ENCODE measurements around the gene MRGPRG.

The MRGPRG gene

GRCh38 chr11:3207526-3208189 is 11.0 kb downstream of the MRGPRG start:
- FAIRE-seq, result no peak
- no peak for DNase-seq (ENCODE audit: low spot score)

GRCh38 chr11:3206922-3207204 is 11.8 kb downstream of the MRGPRG start:
- no peak for FAIRE-seq

GRCh38 chr11:3206156-3206921 is 12.3 kb downstream of the MRGPRG start:
- DNase-seq (ENCODE audit: low spot score), result no peak
- FAIRE-seq, result no peak

More at GRCh38 chr11:3206922-3207204, 11.8 kb downstream of the MRGPRG start:
- DNase-seq (ENCODE audit: low spot score), result no peak

- FAIRE-seq (no peak), DNase-seq (ENCODE audit: low spot score) (no peak)
Observed at GRCh38 chr11:3205261-3206155, 13.1 kb downstream of the MRGPRG start.

- DNase-seq (ENCODE audit: low spot score) (no peak), FAIRE-seq (no peak)
Observed at GRCh38 chr11:3204141-3205015, 14.2 kb downstream of the MRGPRG start.

GRCh38 chr11:3203221-3204043 is 15.2 kb downstream of the MRGPRG start:
- no peak for DNase-seq (ENCODE audit: low spot score)
- FAIRE-seq, result no peak

GRCh38 chr11:3202759-3203158 is 15.9 kb downstream of the MRGPRG start:
- FAIRE-seq, result no peak
- DNase-seq (ENCODE audit: low spot score), result no peak

GRCh38 chr11:3202305-3202704 is 16.3 kb downstream of the MRGPRG start:
- FAIRE-seq, result no peak
- DNase-seq (ENCODE audit: low spot score), result no peak

GRCh38 chr11:3201677-3202181 is 16.9 kb downstream of the MRGPRG start:
- FAIRE-seq, result no peak
- DNase-seq (ENCODE audit: low spot score), result no peak

- FAIRE-seq (no peak), DNase-seq (ENCODE audit: low spot score) (no peak)
Observed at GRCh38 chr11:3201112-3201581, 17.5 kb downstream of the MRGPRG start.

- FAIRE-seq (no peak), DNase-seq (ENCODE audit: low spot score) (no peak)
Observed at GRCh38 chr11:3200388-3201111, 18.1 kb downstream of the MRGPRG start.

- FAIRE-seq, result no peak
- DNase-seq (ENCODE audit: low spot score), result no peak
Observed at GRCh38 chr11:3199537-3200295, 18.9 kb downstream of the MRGPRG start.

- DNase-seq (ENCODE audit: low spot score) (no peak), FAIRE-seq (no peak)
Observed at GRCh38 chr11:3198815-3199214, 19.8 kb downstream of the MRGPRG start.

- FAIRE-seq (no peak), DNase-seq (ENCODE audit: low spot score) (no peak)
Observed at GRCh38 chr11:3197878-3198528, 20.6 kb downstream of the MRGPRG start.

GRCh38 chr11:3197044-3197695 is 21.4 kb downstream of the MRGPRG start:
- FAIRE-seq (no peak), DNase-seq (ENCODE audit: low spot score) (no peak)

GRCh38 chr11:3196161-3197043 is 22.2 kb downstream of the MRGPRG start:
- FAIRE-seq (no peak), DNase-seq (ENCODE audit: low spot score) (no peak)

Measured in RCC 7860 (cell line).